ENCODE results near the gene ASIC4. TPM values are rescaled to one million over a fixed set of nuclear protein-coding genes. Genes with fewer than 3 reads are reported as not detected.

Gene ASIC4
- total and polyA plus RNA-seq, 9 of the 15 experiments (the other 6 are each of a cell fraction or from before 2014, with no cell fraction given): 0.07 to 19.2 (median 4.8) TPM

DNA sequence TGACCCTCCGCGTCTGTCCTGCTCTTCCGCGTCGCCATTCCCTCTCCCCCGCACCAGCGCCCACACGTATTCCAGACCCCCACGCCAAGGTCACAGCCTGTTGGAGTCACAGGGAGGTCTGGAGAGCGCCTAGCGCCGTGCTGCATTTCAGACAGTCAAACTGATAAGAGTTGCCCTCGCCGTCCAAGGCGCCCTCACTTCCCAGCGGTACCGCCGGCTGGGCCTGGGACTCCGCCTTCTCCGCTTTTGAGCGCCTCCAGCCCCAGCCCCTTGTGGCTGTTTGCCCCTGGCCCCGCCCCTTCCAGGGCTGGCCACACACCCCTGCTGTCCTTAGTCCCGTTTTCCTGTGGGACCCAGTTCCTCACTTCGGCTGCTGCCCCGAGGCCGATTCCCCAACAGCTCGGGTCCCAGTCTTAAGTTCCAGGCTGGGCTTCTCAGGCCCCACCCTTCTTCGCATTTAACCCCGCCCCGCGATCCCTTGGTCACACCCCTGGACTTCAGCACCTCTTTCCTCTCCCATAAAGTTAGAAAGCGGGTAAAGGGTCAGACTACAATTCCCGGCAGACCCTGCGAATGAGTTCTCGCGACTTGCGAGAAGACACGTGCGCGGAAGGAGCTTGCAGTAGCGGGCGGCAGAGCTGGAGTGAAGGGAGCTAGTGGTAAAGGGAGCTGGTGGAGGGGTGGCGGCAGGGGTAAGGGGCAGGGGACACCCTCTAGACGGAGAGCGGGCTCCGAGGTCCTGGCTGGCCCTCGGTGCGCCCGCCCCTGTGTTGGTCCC is 15.8 kb upstream of the ASIC4 start, which contains the start of gene GMPPA (continued):
- TF ChIP-seq RCOR1 (IDR thresholded peaks at IDR 0.05; ENCODE audit: borderline replicate concordance in 1 of 2, low read depth in 2 of 2, low read length in 2 of 2) (peak in 1 of 2 experiments; percentile 34; a peak in 2 of 4 replicates), ZNF780A (CRISPR knock-in tag; IDR thresholded peaks at IDR 0.05) (no peak), SAFB (IDR thresholded peaks at IDR 0.05; ENCODE audit: borderline replicate concordance, low read depth, low read length) (no peak), SNRNP70 (optimal IDR thresholded peaks at IDR 0.05; ENCODE audit: low read depth, low read length) (no peak), HIVEP1 (CRISPR knock-in tag; IDR thresholded peaks at IDR 0.05) (no peak), FOSL1 (tag; conservative IDR thresholded peaks at IDR 0.05) (no peak), ZBTB17 (CRISPR knock-in tag; IDR thresholded peaks at IDR 0.05) (0 out of 2 replicates have a peak, but pooled peaks have one; percentile 9), ZNF384 (IDR thresholded peaks at IDR 0.05; ENCODE audit: low read depth, low read length) (no peak)
- TF ChIP-seq, protein P1, sequence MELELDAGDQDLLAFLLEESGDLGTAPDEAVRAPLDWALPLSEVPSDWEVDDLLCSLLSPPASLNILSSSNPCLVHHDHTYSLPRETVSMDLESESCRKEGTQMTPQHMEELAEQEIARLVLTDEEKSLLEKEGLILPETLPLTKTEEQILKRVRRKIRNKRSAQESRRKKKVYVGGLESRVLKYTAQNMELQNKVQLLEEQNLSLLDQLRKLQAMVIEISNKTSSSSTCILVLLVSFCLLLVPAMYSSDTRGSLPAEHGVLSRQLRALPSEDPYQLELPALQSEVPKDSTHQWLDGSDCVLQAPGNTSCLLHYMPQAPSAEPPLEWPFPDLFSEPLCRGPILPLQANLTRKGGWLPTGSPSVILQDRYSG (tag; conservative IDR thresholded peaks at IDR 0.05; ENCODE audit: low read depth): no peak
- TF ChIP-seq, protein P2, sequence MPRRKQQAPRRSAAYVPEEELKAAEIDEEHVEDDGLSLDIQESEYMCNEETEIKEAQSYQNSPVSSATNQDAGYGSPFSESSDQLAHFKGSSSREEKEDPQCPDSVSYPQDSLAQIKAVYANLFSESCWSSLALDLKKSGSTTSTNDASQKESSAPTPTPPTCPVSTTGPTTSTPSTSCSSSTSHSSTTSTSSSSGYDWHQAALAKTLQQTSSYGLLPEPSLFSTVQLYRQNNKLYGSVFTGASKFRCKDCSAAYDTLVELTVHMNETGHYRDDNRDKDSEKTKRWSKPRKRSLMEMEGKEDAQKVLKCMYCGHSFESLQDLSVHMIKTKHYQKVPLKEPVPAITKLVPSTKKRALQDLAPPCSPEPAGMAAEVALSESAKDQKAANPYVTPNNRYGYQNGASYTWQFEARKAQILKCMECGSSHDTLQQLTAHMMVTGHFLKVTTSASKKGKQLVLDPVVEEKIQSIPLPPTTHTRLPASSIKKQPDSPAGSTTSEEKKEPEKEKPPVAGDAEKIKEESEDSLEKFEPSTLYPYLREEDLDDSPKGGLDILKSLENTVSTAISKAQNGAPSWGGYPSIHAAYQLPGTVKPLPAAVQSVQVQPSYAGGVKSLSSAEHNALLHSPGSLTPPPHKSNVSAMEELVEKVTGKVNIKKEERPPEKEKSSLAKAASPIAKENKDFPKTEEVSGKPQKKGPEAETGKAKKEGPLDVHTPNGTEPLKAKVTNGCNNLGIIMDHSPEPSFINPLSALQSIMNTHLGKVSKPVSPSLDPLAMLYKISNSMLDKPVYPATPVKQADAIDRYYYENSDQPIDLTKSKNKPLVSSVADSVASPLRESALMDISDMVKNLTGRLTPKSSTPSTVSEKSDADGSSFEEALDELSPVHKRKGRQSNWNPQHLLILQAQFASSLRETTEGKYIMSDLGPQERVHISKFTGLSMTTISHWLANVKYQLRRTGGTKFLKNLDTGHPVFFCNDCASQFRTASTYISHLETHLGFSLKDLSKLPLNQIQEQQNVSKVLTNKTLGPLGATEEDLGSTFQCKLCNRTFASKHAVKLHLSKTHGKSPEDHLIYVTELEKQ (CRISPR knock-in tag; IDR thresholded peaks at IDR 0.05): no peak
- TF ChIP-seq, protein P3, sequence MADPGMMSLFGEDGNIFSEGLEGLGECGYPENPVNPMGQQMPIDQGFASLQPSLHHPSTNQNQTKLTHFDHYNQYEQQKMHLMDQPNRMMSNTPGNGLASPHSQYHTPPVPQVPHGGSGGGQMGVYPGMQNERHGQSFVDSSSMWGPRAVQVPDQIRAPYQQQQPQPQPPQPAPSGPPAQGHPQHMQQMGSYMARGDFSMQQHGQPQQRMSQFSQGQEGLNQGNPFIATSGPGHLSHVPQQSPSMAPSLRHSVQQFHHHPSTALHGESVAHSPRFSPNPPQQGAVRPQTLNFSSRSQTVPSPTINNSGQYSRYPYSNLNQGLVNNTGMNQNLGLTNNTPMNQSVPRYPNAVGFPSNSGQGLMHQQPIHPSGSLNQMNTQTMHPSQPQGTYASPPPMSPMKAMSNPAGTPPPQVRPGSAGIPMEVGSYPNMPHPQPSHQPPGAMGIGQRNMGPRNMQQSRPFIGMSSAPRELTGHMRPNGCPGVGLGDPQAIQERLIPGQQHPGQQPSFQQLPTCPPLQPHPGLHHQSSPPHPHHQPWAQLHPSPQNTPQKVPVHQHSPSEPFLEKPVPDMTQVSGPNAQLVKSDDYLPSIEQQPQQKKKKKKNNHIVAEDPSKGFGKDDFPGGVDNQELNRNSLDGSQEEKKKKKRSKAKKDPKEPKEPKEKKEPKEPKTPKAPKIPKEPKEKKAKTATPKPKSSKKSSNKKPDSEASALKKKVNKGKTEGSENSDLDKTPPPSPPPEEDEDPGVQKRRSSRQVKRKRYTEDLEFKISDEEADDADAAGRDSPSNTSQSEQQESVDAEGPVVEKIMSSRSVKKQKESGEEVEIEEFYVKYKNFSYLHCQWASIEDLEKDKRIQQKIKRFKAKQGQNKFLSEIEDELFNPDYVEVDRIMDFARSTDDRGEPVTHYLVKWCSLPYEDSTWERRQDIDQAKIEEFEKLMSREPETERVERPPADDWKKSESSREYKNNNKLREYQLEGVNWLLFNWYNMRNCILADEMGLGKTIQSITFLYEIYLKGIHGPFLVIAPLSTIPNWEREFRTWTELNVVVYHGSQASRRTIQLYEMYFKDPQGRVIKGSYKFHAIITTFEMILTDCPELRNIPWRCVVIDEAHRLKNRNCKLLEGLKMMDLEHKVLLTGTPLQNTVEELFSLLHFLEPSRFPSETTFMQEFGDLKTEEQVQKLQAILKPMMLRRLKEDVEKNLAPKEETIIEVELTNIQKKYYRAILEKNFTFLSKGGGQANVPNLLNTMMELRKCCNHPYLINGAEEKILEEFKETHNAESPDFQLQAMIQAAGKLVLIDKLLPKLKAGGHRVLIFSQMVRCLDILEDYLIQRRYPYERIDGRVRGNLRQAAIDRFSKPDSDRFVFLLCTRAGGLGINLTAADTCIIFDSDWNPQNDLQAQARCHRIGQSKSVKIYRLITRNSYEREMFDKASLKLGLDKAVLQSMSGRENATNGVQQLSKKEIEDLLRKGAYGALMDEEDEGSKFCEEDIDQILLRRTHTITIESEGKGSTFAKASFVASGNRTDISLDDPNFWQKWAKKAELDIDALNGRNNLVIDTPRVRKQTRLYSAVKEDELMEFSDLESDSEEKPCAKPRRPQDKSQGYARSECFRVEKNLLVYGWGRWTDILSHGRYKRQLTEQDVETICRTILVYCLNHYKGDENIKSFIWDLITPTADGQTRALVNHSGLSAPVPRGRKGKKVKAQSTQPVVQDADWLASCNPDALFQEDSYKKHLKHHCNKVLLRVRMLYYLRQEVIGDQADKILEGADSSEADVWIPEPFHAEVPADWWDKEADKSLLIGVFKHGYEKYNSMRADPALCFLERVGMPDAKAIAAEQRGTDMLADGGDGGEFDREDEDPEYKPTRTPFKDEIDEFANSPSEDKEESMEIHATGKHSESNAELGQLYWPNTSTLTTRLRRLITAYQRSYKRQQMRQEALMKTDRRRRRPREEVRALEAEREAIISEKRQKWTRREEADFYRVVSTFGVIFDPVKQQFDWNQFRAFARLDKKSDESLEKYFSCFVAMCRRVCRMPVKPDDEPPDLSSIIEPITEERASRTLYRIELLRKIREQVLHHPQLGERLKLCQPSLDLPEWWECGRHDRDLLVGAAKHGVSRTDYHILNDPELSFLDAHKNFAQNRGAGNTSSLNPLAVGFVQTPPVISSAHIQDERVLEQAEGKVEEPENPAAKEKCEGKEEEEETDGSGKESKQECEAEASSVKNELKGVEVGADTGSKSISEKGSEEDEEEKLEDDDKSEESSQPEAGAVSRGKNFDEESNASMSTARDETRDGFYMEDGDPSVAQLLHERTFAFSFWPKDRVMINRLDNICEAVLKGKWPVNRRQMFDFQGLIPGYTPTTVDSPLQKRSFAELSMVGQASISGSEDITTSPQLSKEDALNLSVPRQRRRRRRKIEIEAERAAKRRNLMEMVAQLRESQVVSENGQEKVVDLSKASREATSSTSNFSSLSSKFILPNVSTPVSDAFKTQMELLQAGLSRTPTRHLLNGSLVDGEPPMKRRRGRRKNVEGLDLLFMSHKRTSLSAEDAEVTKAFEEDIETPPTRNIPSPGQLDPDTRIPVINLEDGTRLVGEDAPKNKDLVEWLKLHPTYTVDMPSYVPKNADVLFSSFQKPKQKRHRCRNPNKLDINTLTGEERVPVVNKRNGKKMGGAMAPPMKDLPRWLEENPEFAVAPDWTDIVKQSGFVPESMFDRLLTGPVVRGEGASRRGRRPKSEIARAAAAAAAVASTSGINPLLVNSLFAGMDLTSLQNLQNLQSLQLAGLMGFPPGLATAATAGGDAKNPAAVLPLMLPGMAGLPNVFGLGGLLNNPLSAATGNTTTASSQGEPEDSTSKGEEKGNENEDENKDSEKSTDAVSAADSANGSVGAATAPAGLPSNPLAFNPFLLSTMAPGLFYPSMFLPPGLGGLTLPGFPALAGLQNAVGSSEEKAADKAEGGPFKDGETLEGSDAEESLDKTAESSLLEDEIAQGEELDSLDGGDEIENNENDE (IDR thresholded peaks at IDR 0.05; ENCODE audit: low read depth, low read length): no peak

All from K562 (cell line).